ENCODE measurements around the gene AMH.
A peak's percentile ranks its signal among the peaks of the same experiment; 100 is the strongest.

Gene AMH

DNA sequence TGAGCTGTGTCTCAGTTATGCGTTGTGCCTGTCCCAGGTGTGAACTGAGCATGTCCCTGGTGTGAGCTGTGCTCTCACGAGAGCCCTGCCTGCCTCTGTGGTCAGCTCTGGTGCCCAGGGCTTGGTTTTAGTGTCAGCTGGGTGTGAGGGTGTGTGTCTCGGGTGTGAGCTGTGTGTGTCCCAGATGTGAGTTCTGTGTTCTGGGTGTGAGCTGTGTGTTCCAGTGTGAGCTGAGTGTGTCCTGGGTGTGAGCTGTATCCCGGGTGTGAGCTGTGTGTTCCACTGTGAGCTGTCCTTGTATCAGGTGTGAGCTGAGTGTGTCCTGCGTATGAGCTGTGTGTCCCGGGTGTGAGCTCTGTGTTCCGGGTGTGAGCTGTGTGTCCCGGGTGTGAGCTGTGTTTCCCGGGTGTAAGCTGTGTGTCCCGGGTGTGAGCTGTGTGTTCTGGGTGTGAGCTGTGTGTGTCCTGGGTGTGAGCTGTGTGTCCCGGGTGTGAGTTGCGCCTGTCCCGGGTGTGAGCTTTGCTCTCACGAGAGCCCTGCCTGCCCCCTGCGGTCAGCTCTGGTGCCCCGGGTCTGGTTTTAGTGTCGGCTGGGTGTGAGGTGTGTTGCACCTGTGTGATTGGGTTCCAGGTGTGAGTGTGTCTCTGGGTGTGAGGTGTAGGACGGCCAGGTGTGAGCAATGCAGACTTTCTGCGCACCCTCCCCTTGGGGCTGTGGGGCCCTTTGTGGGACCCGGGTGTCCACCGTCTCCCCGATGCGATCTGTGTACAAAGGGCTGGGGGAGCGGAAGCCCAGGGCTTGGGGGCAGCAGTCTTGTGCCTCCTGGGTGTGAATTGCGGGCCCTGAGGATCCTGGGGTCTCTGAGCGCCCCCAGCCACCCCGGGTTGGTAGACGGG, 39.9 kb downstream of the AMH start:
- no peak for DNase-seq

DNA sequence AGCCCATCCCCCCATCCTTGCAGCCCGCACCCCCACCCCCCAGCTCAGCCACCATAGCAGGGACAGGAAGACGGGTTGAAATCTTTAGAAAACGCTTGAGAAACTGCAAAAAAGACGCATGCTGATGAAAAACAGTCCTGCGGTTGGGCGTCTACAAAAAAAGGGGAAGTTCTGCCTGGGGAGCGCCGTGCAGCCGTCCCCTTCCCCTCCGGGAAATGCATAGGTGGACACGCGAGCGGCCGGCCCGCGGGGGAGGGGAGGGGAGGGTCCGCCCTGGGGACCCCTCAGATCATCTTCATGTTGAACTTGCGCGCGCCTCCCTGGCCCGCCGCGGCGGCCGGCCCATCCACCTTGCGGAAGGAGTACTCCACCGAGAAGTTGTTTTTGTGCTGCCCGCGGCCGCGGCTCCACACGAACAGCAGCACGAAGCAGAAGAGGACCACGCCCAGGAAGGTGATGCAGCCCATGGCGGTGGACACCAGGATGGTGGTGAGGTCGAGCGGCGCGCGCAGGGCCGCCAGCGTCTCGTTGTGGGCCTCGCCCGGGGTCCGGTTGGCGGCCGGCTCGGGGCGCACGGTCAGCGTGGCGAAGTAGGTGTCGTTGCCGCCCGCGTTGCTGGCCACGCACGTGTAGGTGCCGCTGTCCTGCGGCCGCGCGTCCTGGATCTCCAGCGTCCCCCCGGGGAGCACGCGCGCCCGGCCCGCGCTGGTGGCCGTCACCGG, 40.8 kb downstream of the AMH start:
- DNase-seq = peak; percentile 66

DNA sequence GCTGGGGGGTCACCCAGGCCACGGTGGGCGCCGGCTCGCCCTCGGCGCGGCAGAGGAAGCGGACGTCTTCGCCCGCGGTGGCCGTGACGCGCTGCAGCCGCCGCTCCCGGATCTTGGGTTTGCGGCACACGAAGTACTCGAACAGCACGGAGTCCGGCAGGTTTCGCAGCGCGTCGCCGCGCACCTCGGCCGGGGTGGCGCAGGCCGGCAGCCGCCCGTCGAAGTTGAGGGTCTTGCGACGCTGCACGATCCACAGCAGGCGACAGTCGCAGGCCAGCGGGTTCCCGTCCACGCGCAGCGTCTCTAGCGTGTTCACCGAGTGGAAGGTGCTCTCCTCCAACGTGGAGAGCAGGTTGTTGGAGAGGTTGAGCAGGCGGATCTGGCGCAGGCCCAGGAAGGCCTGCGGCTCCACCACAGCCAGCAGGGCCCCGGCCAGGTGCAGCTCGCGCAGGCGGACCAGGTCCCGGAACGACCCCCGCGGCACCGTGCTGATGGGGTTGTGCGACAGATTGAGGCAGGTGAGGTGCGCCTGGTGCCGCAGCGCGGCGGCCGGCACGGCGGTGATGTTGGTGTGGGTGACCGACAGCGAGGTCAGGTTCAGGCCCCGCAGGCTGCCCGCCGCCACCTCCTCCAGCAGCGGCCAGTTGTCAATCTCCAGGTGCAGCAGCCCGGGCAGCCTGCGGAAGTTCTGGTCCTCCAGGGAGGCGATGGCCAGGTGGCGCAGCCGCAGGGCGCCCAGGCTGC, 41.5 kb downstream of the AMH start:
- DNase-seq = no peak

DNA sequence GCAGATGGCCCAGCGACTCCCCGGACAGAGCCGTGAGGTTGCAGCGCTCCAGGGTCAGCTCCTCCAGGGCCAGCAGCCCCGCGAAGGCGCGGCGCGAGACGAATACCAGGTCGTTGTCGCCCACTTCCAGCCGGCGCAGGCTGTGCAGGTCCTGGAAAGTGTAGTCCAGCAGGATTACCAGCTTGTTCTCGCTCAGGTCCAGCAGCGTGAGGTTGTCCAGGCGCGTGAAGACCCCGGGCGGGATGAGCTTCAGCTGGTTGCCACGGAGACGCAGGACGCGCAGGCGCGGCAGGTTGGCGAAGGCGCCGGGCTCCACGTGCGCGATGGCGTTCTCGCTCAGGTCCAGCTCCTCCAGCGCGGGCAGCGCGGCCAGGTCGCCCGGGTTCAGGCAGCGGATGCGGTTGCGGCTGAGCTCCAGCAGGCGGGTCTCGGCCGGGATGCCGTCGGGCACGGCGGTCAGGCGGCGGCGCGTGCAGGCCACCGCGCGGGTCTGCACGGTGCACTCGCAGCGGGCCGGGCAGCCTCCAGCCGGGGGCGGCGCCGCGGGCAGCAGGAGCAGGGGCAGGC, 42.1 kb downstream of the AMH start:
- DNase-seq = no peak

- no peak for DNase-seq
Measured at GRCh38 chr19:2294687-2295335, 45.7 kb downstream of the AMH start.

- no peak for DNase-seq
Measured at GRCh38 chr19:2296141-2296540, 47.0 kb downstream of the AMH start.

DNA sequence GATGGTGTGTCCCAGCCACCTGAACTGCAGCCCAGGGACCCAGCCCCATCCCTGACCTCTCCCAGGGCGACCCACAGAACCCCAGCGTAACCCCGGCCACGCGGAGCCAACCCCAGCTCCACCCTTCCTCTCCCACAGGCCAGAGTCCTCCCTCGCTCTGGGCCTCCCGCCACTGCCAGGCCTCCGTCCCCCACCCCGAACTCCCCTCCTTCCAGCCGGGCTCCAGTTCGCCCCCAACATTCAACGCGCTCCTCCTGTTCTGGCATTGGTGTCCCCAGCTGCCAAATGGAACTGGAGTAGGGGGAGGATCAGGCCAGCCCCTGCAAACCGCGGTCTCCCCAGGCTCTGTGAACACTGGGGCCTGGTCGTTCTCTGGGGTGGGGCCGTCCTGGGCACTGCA, 51.4 kb downstream of the AMH start:
- no peak for DNase-seq
